Measurements from ENCODE around the gene GOLGA2.

The GOLGA2 gene, protein sequence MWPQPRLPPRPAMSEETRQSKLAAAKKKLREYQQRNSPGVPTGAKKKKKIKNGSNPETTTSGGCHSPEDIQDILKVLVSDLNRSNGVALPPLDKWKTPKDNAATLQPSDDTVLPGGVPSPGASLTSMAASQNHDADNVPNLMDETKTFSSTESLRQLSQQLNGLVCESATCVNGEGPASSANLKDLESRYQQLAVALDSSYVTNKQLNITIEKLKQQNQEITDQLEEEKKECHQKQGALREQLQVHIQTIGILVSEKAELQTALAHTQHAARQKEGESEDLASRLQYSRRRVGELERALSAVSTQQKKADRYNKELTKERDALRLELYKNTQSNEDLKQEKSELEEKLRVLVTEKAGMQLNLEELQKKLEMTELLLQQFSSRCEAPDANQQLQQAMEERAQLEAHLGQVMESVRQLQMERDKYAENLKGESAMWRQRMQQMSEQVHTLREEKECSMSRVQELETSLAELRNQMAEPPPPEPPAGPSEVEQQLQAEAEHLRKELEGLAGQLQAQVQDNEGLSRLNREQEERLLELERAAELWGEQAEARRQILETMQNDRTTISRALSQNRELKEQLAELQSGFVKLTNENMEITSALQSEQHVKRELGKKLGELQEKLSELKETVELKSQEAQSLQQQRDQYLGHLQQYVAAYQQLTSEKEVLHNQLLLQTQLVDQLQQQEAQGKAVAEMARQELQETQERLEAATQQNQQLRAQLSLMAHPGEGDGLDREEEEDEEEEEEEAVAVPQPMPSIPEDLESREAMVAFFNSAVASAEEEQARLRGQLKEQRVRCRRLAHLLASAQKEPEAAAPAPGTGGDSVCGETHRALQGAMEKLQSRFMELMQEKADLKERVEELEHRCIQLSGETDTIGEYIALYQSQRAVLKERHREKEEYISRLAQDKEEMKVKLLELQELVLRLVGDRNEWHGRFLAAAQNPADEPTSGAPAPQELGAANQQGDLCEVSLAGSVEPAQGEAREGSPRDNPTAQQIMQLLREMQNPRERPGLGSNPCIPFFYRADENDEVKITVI

DNA sequence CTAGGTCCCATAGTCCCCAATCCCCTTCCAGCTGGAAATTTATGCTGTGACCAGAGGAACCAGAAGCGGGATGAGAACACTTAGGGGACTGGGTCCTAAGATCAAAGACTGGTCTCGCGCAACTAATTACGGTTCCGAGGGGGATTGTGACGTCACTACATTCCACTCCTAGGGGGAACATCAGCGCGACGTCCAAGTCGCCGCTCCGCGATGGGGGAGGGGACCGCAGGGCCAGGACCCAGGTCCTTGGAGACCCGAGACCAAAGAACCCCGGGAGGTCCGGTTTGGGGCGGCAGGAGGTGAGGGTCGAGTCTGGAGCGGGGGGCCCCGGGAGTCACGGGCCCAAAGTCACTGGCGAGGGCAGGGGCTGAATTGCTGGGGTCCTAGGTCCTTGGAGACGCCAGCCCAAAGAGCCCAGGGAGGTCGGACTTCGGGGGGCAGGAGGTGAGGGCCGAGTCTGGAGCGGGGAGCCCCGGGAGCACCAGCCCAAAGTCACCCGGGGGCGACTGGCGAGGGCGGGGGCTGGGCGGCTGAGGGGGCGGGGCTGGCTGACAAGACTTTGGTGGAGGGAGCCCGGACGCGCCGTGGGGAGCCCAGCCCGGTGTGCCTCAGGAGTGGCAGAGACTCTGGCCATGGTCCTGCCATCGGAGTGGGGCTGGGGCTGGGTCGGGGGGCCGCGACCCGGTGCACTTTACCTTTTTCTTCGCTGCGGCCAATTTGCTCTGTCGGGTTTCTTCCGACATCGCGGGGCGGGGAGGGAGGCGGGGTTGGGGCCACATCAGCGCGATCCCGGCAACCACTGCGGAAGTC, at the start of gene GOLGA2:
GOLGA2 (minus strand) TSS at position 810 of the 810 bp plus-strand sequence; CDS start at position 779, 31 bp downstream.
- ATAC-seq: peak; percentile 82
- no peak for DNase-seq
- H3K4me1 Mint-ChIP-seq: peaks cover 50% of the 10 kb centered on the region
- H3K9me3 Mint-ChIP-seq: no peaks in the 10 kb centered on the region
- peak within 1 kb of the TSS; percentile 83 to 95 for H3K4me3 Mint-ChIP-seq
- H3K27me3 Mint-ChIP-seq: no peaks in the 10 kb centered on the region
- peak within 1 kb of the TSS; percentile 93 to 100 for H3K27ac Mint-ChIP-seq

DNA sequence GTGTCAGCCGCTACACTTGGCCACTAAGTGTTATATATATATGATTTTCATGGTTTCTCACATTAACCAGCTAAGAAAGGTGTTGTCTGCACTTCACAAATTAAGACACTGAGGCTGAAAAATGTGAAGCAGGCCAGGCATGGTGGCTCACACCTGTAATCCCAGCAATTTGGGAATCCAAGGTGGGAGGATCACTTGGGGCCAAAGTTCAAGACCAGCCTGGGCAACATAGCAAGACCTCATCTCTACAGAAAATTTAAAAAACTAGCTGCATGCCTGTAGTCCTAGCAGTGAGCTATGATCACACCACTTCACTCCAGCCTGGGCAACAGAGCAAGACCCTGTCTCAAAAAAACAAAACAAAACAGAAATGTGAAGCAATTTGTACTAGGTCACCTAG, 48.6 kb upstream of the GOLGA2 start:
- no peak for DNase-seq
- Mint-ChIP-seq H3K4me1 (peaks cover 25% of the 10 kb centered on the region), H3K27ac (peak overlapping the region in 1 of 2 donors; percentile 46), H3K9me3 (no peaks in the 10 kb centered on the region), H3K4me3 (peak overlapping the region; percentile 19 to 90), H3K27me3 (no peaks in the 10 kb centered on the region)
- ATAC-seq: no peak

DNA sequence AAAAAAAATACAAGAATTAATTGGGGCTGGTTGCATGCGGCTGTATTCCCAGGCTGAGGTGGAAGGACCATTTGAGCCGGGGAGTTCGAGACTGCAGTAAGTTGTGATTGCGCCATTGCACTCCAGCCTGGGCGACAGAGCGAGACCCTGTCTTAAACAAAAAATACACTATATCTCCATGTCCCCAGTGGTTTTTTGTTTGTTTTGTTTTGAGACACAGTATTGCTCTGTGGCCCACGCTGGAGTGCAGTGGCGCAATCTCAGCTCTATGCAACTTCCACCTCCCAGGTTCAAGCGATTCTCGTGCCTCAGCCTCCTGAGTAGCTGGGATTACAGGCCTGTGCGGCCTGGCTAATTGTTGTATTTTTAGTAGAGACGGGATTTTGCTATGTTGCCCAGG, 48.0 kb upstream of the GOLGA2 start:
- no peaks in the 10 kb centered on the region for H3K9me3 Mint-ChIP-seq
- ATAC-seq (no peak), DNase-seq (no peak)
- no peaks in the 10 kb centered on the region for H3K27me3 Mint-ChIP-seq
- H3K27ac Mint-ChIP-seq: peak overlapping the region; percentile 42 to 98
- peak overlapping the region; percentile 90 to 95 for H3K4me3 Mint-ChIP-seq
- peaks cover 25% of the 10 kb centered on the region for H3K4me1 Mint-ChIP-seq

DNA sequence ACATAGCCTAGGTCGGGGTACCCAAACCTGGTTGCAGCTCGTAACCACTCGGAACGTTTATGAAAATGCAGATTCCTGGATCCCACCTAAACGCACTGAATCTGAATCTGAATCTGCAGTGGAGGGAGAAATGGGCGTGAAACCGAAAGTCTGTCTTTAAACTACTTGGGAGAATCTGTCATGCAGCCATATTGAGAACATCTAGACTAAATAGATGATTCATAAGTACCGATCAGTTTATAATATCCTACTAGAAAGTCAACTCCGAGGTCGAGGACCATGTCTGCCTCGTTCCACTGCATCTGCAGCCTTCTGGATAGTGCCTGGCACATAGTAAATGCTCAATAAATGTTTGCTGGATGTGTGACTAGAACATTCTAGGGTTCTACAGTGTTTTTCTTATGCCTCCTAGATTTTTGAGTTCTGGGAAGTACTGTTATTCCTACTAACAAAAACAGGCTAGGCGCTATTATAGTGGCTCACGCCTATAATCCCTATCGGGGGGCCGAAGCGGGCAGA, 47.5 kb upstream of the GOLGA2 start:
- Mint-ChIP-seq H3K4me3 (peak overlapping the region; percentile 90 to 95), H3K27me3 (no peaks in the 10 kb centered on the region), H3K4me1 (peaks cover 25% of the 10 kb centered on the region), H3K9me3 (no peaks in the 10 kb centered on the region), H3K27ac (peak overlapping the region; percentile 98 to 99)
- no peak for DNase-seq
- peak; percentile 30 for ATAC-seq

DNA sequence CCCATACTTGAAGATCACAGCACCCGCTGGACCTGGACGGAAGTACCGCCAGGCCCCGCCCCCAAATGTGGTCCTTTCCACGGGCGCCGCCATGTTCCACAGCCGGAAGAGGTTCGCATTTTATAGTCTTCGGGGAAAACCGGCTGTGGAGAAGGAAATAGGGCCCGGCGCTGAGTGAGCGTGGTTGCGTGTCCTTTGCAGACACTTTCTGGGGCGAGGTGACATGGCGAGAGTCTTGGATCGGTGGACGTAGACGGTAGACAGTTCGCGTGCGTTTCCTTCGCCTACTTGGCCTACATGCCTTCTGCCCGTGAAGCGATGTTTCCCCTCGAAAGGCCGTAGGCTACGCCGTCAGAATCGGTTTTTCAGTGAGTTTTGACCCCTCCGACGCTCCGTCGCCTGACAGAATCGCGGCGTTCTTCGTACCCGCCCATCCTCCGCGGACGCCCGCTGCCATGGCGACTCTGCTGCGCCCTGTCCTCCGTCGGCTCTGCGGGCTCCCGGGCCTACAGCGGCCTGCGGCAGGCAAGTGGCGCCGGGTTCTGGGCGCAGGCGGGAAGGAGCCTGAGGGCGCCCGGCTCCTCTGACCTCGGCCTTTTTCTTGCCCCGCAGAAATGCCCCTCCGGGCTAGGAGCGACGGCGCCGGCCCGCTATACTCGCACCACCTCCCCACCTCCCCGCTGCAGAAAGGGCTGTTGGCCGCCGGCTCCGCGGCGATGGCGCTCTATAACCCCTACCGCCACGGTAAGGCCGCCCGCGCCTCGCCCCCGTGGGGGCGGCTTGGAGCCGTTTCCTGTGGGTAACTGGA, 46.8 kb upstream of the GOLGA2 start, which contains the start of the genes COQ4 and TRUB2:
COQ4 (plus strand) TSS at position 436 of the 808 bp plus-strand sequence; CDS start at position 456, 20 bp downstream.
TRUB2 (minus strand) TSS at position 44 of the 808 bp plus-strand sequence; CDS start at position 5, 39 bp downstream.
- Mint-ChIP-seq H3K4me3 (peak within 1 kb of the TSS; percentile 90 to 95), H3K27me3 (no peaks in the 10 kb centered on the region), H3K4me1 (peaks cover 25% of the 10 kb centered on the region), H3K27ac (peak within 1 kb of the TSS; percentile 98 to 99), H3K9me3 (no peaks in the 10 kb centered on the region)
- DNase-seq (peak; percentile 92 to 94), ATAC-seq (peak; percentile 92)

DNA sequence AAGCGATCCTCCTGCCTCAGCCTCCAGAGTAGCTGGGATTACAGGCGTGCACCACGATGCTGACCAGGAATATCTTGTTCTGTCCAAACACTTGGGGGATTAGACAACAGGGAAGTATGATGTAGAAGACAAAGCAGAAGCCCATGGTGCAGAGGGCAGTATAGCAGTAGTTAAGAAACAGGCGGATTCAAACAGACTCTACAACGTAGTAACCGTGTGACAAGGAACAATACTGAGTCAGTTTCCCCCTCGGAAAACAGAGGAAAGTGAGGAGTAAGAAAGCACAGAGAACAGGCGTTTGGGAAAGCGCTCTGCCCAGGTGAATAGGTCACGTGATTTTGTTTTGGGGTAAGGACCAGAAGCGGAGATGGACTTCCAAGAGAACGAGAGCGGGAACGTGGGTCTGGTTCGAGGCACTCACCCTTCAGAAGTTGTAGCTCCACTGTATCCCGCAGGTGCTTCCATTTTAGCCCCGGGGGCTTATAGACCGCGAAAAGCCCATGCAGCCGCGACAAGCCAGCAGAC, 46.1 kb upstream of the GOLGA2 start:
- ATAC-seq (peak; percentile 1), DNase-seq (no peak)
- peak overlapping the region; percentile 98 to 99 for H3K27ac Mint-ChIP-seq
- no peaks in the 10 kb centered on the region for H3K9me3 Mint-ChIP-seq
- H3K27me3 Mint-ChIP-seq: no peaks in the 10 kb centered on the region
- peak overlapping the region; percentile 90 to 95 for H3K4me3 Mint-ChIP-seq
- peaks cover 25% of the 10 kb centered on the region for H3K4me1 Mint-ChIP-seq

DNA sequence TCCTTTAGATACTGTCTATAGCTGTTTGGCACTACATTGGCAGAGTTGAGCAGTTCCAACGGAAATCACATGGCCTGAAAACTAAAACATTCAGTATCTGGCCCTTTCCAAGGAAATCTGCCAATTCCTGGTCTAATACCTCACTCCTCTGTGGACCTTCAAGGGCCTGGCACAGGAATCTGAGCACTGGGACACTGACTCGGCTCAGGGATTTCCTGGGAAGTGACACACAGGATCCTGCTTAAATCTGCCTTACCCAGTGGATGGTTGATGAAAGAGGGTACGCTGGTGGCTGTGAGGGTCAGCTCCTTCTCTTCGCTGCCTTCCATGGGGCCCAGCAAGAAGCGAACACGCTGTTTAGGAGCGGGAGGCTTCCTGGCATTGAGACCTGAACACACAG, 45.5 kb upstream of the GOLGA2 start:
- DNase-seq (no peak), ATAC-seq (no peak)
- H3K4me1 Mint-ChIP-seq: peaks cover 25% of the 10 kb centered on the region
- H3K27me3 Mint-ChIP-seq: no peaks in the 10 kb centered on the region
- no peak overlapping the region for H3K27ac Mint-ChIP-seq
- H3K4me3 Mint-ChIP-seq: peak overlapping the region; percentile 90 to 95
- H3K9me3 Mint-ChIP-seq: no peaks in the 10 kb centered on the region

DNA sequence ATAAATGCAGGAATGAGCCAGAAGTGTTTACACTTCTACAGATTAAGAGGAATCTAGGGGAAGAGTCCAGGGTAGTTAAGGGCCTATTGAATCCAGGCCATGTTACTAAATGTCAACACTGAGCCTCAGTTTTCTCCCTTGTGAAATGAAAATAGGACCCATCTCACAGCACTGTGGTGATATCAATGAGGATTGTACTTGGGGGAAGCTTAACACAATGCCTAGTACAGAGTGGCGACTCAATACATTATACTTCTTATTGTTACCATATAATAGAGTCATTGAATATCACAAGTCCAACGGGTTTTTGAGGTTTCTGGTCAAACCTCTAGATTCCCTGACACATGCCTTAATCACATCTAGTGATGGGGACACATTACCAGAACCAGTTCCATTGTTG, 41.8 kb upstream of the GOLGA2 start:
- no peaks in the 10 kb centered on the region for H3K9me3 Mint-ChIP-seq
- no peaks in the 10 kb centered on the region for H3K27me3 Mint-ChIP-seq
- no peak overlapping the region for H3K4me3 Mint-ChIP-seq
- DNase-seq (no peak), ATAC-seq (no peak)
- H3K27ac Mint-ChIP-seq: peak overlapping the region in 1 of 2 donors; percentile 91
- no peaks in the 10 kb centered on the region for H3K4me1 Mint-ChIP-seq

DNA sequence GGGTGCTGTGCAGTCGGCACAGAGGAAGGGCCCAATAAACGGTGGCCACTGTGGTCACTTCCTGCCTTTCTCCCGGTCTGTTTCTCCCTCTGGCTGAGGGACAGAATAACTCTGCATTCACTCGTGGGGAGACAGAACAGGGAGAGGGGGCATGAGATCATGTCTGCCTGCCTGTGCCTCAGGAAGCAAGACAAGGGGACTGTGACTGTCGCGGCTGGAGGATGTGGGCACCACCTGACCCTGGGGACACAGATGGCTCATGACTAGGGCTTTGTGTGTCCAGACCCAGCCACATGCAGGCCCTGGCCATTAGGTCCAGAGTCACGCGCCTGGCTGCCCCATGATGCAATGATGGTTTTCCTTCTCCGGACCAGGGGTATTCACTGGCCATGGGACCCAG, 40.6 kb upstream of the GOLGA2 start:
- Mint-ChIP-seq H3K27ac (no peak overlapping the region), H3K4me3 (no peak overlapping the region), H3K9me3 (no peaks in the 10 kb centered on the region), H3K4me1 (no peaks in the 10 kb centered on the region), H3K27me3 (no peaks in the 10 kb centered on the region)
- DNase-seq: no peak
- ATAC-seq: no peak

DNA sequence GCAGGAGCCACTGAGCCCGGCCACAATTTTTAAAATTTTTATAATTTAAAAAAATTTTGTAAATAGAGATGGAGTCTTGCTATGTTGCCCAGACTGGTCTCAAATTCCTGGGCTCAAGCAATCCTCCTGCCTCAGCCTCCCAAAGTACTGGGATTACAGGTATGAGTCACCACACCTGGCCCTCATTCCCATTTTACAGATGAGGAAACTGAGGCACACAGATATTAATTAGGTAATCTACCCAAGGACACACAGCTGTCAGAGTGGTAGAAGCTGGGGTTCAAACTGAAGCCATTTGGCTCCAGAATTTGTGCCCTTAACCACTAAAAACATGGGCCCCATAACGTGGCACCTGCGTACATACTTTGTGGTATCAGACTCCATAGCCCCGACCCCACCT, 38.9 kb upstream of the GOLGA2 start:
- ATAC-seq (no peak), DNase-seq (no peak)
- H3K27ac Mint-ChIP-seq: no peak overlapping the region
- H3K27me3 Mint-ChIP-seq: no peaks in the 10 kb centered on the region
- H3K9me3 Mint-ChIP-seq: no peaks in the 10 kb centered on the region
- H3K4me1 Mint-ChIP-seq: no peaks in the 10 kb centered on the region
- no peak overlapping the region for H3K4me3 Mint-ChIP-seq

DNA sequence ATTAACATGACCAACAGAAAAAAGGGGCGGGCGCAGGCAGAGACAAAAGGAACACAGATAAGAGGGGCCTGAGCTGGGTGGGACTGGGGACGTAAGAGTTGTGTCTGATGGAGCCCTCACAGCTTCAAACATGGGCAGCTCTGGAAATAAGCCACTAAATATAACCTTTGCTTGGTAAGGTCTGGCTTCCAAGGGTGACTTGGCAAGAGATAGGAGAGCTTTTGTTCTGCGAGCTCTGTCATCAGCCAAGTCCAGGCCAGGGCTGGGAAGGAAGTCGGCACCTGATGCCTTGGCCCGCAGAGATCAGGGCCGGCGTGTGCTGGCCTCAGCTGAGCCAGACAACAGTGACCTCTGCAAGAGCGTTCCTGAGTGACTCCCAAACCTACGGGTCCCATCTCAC, 34.7 kb upstream of the GOLGA2 start:
- H3K4me3 Mint-ChIP-seq: no peak overlapping the region
- H3K27ac Mint-ChIP-seq: peak overlapping the region in 1 of 2 donors; percentile 13
- no peaks in the 10 kb centered on the region for H3K4me1 Mint-ChIP-seq
- no peaks in the 10 kb centered on the region for H3K27me3 Mint-ChIP-seq
- DNase-seq (no peak), ATAC-seq (no peak)
- no peaks in the 10 kb centered on the region for H3K9me3 Mint-ChIP-seq

DNA sequence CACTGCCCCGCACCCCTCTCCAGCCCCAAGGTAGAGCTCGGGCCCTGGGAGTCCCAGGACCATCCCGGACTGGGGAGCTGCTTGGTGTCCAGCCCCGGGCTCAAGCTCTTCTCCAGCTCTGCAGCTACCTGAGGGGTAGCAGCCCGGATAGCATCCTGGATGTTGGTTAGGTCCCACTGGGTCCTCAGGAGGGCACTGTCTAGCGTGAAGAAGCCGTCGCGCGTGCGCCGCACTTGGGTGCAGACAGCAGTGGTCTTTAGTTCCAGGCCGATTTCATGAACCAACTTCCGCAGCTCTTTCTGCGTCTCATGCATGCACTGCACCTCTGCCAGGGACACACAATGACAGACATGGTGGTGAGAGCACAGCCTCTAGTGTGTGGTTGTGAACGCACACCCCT, 33.7 kb upstream of the GOLGA2 start:
- no peaks in the 10 kb centered on the region for H3K9me3 Mint-ChIP-seq
- no peak overlapping the region for H3K27ac Mint-ChIP-seq
- DNase-seq: no peak
- H3K4me3 Mint-ChIP-seq: no peak overlapping the region
- no peaks in the 10 kb centered on the region for H3K27me3 Mint-ChIP-seq
- no peaks in the 10 kb centered on the region for H3K4me1 Mint-ChIP-seq
- ATAC-seq: no peak

DNA sequence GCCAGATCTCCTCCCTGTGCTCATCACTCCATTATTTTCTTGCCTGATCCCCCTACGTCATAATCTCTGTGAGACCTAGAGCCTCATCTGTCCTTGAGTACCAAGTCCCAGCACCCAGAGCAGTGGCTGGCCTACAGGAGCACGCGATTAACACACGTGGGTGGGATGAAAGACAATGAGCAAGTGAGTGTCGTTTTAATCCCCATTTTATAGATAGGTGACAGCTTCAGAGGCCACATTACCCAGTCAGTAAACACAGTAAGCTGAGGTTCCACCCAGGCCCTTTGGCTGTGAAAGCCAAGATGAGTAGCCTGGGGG, 29.1 kb upstream of the GOLGA2 start:
- no peak for ATAC-seq
- DNase-seq: no peak
- Mint-ChIP-seq H3K9me3 (no peaks in the 10 kb centered on the region), H3K27me3 (no peaks in the 10 kb centered on the region), H3K27ac (no peak overlapping the region), H3K4me1 (no peaks in the 10 kb centered on the region), H3K4me3 (no peak overlapping the region)

Data from stimulated activated naive CD8-positive, alpha-beta T cell treated with anti-CD3 and anti-CD28 coated beads, Interleukin-15, amount 100 ng/mL, for 72 hours (primary cell).